HFFc6 (cell line): ENCODE results near the gene CCSER2. TPM values are rescaled to one million over a fixed set of nuclear protein-coding genes. Genes with fewer than 3 reads are reported as not detected.
A peak's percentile ranks its signal among the peaks of the same experiment; 100 is the strongest.
"Not testable (repeated sequence)": the region's sequence is repeated elsewhere in the genome, so short reads cannot be mapped to it uniquely, and the experiment has no call there.

Source experiments
- DNase-seq: peaks from one replicate; pipeline ENCODE4 v3.0.0-alpha.2; 2018
- H3K27ac Mint-ChIP-seq: 2 replicates; pipeline ENCODE4 v1.8.0; 2020; ENCODE audit warnings: mild to moderate bottlenecking, mixed read lengths
- H3K27me3 Mint-ChIP-seq: 2 replicates; pipeline ENCODE4 v1.8.0; 2021; ENCODE audit warnings: mild to moderate bottlenecking, moderate library complexity, mixed read lengths; ENCODE audit not compliant: insufficient read depth
- H3K36me3 Mint-ChIP-seq: 2 replicates; pipeline ENCODE4 v1.8.0; 2021; ENCODE audit warnings: low read depth, mixed read lengths
- H3K4me1 Mint-ChIP-seq: 2 replicates; pipeline ENCODE4 v1.8.0; 2020; ENCODE audit warnings: low read depth, mixed read lengths
- H3K4me3 Mint-ChIP-seq: 2 replicates; pipeline ENCODE4 v1.8.0; 2020; ENCODE audit warnings: mild to moderate bottlenecking, moderate library complexity, mixed read lengths
- H3K9me3 Mint-ChIP-seq: 2 replicates; pipeline ENCODE4 v1.8.0; 2020; ENCODE audit warnings: mild to moderate bottlenecking, mixed read lengths
- CTCF ChIP-seq: fragments of 200-600 bp; sonication (generic); IDR thresholded peaks from 2 replicates; pipeline ENCODE4 v1.5.0; 2021; ENCODE audit warnings: antibody characterized with exemption, mild to moderate bottlenecking
- total RNA-seq, 6 experiments: library from RNA; stranded (reverse); fragmentation: NEBNext Ultra II Directional; extraction: Animal tissue kit (Norgen Biotek cat#: 25700); gene quantifications; 2 replicates in 1 of 6; 3 replicates in 5 of 6; pipeline ENCODE4 v1.2.3, GENCODE V29; 2021

Gene CCSER2
- total RNA-seq, 6 experiments from 2014 or later: 36.1 to 46.9 (median 43.0) TPM

- H3K9me3 Mint-ChIP-seq: no peaks in the 10 kb centered on the region
- no peak overlapping the region for H3K4me3 Mint-ChIP-seq
- no peaks in the 10 kb centered on the region for H3K36me3 Mint-ChIP-seq
- peaks cover 10% of the 10 kb centered on the region for H3K4me1 Mint-ChIP-seq
- no peak for TF ChIP-seq CTCF
- H3K27me3 Mint-ChIP-seq: peaks cover 5% of the 10 kb centered on the region; the same call in 1 of the 2 replicates
- no peak for DNase-seq
- no peak overlapping the region for H3K27ac Mint-ChIP-seq
These were observed 14.1 kb upstream of the CCSER2 start for GRCh38 chr10:84314275-84314674.

DNA sequence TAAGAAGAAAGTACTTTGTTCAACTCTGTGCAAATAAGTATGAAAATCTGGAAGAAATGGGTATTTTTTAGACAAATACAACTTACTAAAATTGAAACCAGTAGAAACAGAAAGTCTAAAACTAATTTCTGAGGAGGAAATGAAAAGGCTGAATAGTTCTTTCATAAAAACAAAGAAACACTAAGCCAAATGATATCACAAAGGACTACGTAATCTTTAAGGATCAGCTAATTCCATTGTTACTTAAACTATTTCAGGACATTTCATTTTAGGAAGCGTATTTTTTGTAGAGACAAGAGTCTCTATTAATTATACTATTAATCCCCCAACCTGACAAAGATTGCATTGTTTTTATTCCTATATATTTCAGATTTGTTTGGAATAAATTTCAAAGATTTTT is 11.2 kb upstream of the CCSER2 start:
- Mint-ChIP-seq H3K27ac (no peak overlapping the region), H3K4me3 (no peak overlapping the region), H3K9me3 (no peaks in the 10 kb centered on the region), H3K27me3 (peaks cover 7% of the 10 kb centered on the region; the same call in 1 of the 2 replicates), H3K36me3 (no peaks in the 10 kb centered on the region), H3K4me1 (peaks cover 10% of the 10 kb centered on the region)
- no peak for TF ChIP-seq CTCF
- no peak for DNase-seq

- no peak overlapping the region for H3K4me3 Mint-ChIP-seq
- H3K4me1 Mint-ChIP-seq: no peaks in the 10 kb centered on the region
- peaks cover 9% of the 10 kb centered on the region; the same call in 1 of the 2 replicates for H3K27me3 Mint-ChIP-seq
- no peaks in the 10 kb centered on the region for H3K9me3 Mint-ChIP-seq
- DNase-seq: no peak
- no peak for TF ChIP-seq CTCF
- no peaks in the 10 kb centered on the region for H3K36me3 Mint-ChIP-seq
- no peak overlapping the region for H3K27ac Mint-ChIP-seq
These were observed 6.5 kb upstream of the CCSER2 start for GRCh38 chr10:84321902-84322301.

GRCh38 chr10:84323566-84323965 is 4.8 kb upstream of the CCSER2 start:
- H3K27me3 Mint-ChIP-seq, H3K4me3 Mint-ChIP-seq, H3K9me3 Mint-ChIP-seq, DNase-seq, H3K36me3 Mint-ChIP-seq, H3K4me1 Mint-ChIP-seq, H3K27ac Mint-ChIP-seq: not testable (repeated sequence)

DNA sequence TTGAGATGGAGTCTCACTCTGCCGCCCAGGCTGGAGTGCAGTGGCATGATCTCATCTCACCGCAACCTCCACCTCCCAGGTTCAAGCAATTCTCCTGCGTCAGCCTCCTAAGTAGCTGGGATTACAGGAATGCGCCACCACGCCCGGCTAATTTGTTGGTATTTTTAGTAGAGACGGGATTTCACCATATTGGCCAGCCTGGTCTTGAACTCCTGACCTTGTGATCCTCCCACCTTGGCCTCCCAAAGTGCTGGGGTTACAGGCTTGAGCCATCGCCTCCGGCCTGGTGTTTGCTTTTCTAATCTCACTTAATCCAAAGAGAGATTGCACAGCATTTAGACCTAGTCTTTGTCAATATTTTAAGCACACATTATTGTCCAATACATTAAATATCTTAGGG is 1.4 kb upstream of the CCSER2 start:
- H3K4me3 Mint-ChIP-seq, H3K9me3 Mint-ChIP-seq, DNase-seq: not testable (repeated sequence)

DNA sequence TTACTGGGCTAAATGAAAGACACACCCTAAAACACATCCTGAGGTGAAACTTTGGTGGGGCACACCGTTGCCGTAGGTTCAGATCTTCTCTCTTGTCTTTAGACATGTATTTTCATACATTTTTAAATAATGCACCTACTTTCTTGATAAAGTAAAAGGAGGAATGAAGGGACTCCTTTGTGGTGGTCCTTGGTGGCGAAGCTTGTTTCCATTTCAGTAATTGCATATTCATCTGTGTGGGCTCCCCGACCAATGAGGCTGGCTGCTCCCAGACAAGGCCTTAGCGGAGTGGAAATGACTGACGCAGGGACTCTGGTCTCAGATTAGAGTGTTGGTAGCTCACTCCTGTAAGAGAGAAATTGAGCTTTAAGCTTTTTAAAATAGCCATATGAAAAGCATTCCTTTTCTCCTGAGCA is 815 bp downstream of the CCSER2 start:
- Mint-ChIP-seq H3K4me1 (peaks cover 37% of the 10 kb centered on the region), H3K36me3 (no peaks in the 10 kb centered on the region), H3K4me3 (peak overlapping the region; percentile 96), H3K9me3 (no peaks in the 10 kb centered on the region), H3K27ac (peak overlapping the region; percentile 96), H3K27me3 (peaks cover 8% of the 10 kb centered on the region; the same call in 1 of the 2 replicates)
- no peak for TF ChIP-seq CTCF
- peak; percentile 36 for DNase-seq

More for the DNA sequence above, 1.4 kb upstream of the CCSER2 start:
- not testable (repeated sequence) for H3K27ac Mint-ChIP-seq, H3K36me3 Mint-ChIP-seq, H3K27me3 Mint-ChIP-seq
- peaks cover 27% of the 10 kb centered on the region for H3K4me1 Mint-ChIP-seq
